ENCODE measurements around the gene R3HDM2.

Gene R3HDM2

DNA sequence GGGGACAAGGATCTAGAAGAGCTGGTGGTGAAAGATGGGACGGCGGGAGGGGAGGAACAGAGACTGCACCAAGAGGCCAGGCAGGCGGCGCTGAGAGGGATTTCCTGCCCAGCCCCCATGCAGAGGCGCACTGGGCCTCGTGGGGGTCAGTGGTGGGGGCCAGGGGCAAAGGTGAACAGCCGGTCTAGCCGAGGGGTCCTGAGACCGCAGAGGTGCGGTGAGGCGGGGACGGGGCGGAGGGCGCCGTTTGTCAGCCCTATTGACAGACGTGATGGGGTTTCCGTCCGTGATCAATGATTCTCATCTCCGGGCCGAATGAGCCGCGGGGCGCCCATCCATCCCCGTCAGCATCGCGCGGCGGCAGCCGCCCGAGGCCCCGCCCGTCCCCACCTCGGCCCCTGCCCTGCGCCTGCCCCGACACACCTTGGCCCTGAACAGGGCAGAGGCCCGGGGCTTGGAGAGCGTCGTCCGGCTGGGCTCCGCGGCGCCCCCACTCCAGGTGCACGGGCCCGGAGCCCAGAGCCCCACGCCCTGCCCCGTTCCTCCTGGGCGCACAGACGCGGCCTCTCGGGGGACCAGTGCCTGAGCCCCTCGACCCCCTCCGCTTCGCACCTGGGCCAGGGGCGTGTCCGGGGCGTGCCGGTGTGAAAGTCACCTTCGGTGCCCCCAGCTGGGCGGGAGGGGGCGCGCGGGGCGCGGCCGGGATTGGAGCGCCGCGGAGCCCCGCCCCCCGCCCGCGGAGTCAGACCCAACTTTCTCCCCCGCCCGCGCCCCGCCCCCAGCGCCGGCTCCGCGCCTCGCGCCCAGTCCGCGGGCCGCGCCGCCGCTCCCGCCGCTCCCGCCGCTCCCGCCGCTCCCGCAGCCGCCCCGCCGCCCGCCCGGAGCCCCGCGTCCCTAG lies 214.6 kb downstream of the R3HDM2 start, which contains the start of gene NXPH4:
TSS of gene NXPH4 (plus strand) at position 781 of the 898 bp plus-strand sequence. CDS start 176 bp downstream, outside the sequence.
- DNase-seq (ENCODE audit: low spot score): no peak

DNA sequence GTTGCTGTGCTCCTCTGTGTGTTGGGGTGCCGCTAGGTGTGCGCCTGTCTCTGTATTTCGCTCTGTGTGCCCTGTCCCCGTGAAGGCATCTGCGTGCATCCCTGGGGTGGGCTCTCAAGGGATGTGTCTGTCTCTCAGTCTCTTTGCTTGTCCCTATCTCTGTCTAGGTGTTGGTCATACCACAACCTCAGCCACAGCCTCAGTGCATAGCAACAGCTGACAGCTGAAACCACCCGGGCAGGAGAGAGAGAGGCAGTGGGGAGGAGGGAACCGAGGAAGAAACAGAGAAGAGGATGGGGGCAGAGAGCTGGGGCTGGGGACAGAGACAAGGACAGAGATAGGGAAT lies 215.2 kb downstream of the R3HDM2 start:
- DNase-seq (ENCODE audit: low spot score): peak; percentile 58

- DNase-seq (ENCODE audit: low spot score): no peak
Measured at GRCh38 chr12:57215065-57215464, 215.8 kb downstream of the R3HDM2 start.

- DNase-seq (ENCODE audit: low spot score): peak; percentile 67
Measured at GRCh38 chr12:57214398-57214781, 216.5 kb downstream of the R3HDM2 start.

DNA sequence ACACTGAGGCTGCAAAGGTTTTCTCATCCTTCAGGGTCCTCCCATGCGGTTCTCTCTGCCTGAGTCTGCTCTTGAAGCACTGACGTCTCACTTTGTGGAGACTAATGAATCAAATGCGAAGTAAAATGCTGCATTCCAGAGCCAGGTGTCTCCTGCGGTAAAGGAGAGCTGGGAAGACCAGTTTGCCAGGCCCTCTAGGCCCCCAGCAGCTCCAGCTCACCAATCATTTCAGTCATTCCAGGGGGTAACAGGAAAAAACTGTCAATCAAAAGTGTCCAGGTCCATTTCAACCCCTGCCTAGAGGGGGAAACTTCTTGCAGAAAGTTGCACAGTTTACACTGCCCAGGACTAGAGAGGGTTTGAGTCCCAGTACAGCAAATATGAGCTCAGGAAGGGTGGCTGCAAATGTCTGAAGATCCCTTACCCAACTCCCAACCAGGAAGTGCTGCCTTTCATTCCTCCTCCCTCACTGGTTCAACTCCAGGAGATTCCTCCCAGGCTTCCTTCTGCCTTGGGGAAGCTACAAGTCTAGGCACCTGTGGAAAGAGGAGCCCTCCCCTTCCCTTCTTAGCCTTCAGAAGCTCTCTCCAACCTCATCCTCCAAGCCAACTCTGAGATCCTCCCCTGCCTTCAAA lies 217.0 kb downstream of the R3HDM2 start:
- DNase-seq (ENCODE audit: low spot score): no peak

GRCh38 chr12:57213058-57213715 lies 217.7 kb downstream of the R3HDM2 start:
- peak; percentile 84 for DNase-seq (ENCODE audit: low spot score)

DNA sequence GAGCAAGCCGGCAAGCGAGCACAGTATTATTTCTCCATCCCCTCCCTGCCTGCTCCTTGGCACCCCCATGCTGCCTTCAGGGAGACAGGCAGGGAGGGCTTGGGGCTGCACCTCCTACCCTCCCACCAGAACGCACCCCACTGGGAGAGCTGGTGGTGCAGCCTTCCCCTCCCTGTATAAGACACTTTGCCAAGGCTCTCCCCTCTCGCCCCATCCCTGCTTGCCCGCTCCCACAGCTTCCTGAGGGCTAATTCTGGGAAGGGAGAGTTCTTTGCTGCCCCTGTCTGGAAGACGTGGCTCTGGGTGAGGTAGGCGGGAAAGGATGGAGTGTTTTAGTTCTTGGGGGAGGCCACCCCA lies 218.2 kb downstream of the R3HDM2 start:
- DNase-seq (ENCODE audit: low spot score): no peak

GRCh38 chr12:57211791-57212700 lies 218.8 kb downstream of the R3HDM2 start:
- no peak for DNase-seq (ENCODE audit: low spot score)

GRCh38 chr12:57210926-57211692 lies 219.7 kb downstream of the R3HDM2 start:
- no peak for DNase-seq (ENCODE audit: low spot score)

DNA sequence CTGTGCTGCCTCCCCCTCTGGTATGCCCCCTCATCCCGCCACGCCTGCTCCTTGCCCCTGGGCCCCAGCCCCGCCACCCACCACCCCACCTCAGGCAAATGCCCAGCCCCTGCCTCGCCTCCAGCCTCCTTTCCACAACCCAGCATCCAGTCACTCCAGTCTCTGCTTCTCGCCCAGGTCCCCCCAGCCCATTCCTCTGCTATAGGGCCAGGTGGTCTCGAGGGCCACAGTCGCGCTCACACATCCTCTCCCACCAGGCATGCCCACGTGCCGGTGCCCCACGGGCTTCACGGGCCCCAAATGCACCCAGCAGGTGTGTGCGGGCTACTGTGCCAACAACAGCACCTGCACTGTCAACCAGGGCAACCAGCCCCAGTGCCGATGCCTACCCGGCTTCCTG lies 220.4 kb downstream of the R3HDM2 start:
- no peak for DNase-seq (ENCODE audit: low spot score)

- no peak for DNase-seq (ENCODE audit: low spot score)
Measured at GRCh38 chr12:57209916-57210315, 220.9 kb downstream of the R3HDM2 start.

- no peak for DNase-seq (ENCODE audit: low spot score)
Measured at GRCh38 chr12:57208631-57209282, 222.1 kb downstream of the R3HDM2 start.

DNA sequence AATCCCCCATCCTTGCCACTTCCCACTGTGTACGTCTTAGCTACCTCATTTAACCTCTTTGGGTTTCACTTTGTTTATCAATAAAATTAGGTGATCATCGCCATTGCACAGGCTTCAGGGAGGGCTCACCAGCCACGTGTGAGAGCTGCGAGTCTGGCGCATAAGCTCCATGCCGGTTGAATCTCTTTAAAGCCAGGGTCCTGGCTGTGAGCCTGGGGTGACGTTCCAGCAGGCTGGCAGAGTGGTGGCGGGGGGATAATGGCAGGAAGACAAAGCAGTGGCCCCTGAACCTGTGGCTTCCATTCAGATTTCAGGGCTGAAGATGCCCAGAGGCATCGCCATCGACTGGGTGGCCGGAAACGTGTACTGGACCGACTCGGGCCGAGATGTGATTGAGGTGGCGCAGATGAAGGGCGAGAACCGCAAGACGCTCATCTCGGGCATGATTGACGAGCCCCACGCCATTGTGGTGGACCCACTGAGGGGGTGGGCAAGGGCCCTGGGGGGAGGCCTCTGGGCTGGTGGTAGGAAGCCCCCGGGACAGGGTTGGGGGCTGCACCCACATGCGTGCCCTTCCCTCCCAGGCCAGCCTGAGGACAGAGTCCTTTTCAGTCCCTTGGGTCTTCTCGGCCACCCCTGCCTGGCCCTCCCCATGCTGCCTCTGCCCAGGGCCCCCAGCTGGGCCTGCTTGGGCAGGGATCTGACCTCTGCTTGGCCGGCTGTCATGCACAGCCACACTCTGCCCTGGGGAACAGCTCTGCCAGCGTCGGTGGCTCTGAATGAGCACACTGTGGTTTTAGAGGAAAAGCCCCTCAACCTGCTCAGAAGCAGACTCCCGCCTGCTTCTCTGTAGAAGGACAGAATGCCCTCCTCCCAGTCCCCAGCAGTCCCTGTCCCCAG lies 222.9 kb downstream of the R3HDM2 start:
- no peak for DNase-seq (ENCODE audit: low spot score)

DNA sequence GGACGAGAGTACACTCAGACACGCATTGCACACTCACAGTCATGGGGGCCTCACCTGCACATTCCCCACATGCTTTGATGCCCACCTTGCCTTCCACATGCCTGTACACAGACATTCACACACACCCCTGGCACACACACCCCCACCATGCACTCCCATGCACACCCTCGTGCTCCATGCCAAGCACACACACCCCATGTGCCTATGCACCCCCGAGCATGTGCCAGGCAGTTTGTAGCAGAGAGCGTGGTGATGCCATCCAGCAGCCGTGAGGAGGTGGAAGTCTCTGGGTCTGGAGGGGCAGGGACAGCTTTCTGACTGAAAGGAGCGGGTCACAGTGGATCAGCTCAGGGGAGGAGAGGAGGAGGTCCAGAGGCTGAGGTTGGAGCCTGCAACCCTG lies 224.9 kb downstream of the R3HDM2 start:
- DNase-seq (ENCODE audit: low spot score): no peak

- no peak for DNase-seq (ENCODE audit: low spot score)
Measured at GRCh38 chr12:57205186-57205585, 225.7 kb downstream of the R3HDM2 start.

- DNase-seq (ENCODE audit: low spot score): no peak
Measured at GRCh38 chr12:57204454-57204853, 226.4 kb downstream of the R3HDM2 start.

GRCh38 chr12:57203791-57204190 lies 227.1 kb downstream of the R3HDM2 start:
- no peak for DNase-seq (ENCODE audit: low spot score)
